Ovary (tissue), 3 donors: Measurements from ENCODE around the gene NDUFAF4.

Experiments used
- CTCF ChIP-seq, 3 donors: fragments of 450-650 bp in 2 of 3; fragments of 200-600 bp in 1 of 3; IDR thresholded peaks; one replicate each; pipeline versions ENCODE4 v1.5.1 to v1.8.0; 2016 to 2022; ENCODE audit warnings: antibody characterized with exemption in 3 of 3, mild to moderate bottlenecking in 1 of 3
- EP300 ChIP-seq: sonication (generic); formaldehyde crosslinking; IDR thresholded peaks from one replicate; pipeline ENCODE4 v1.6.1; 2017; ENCODE audit warnings: antibody characterized with exemption
- donor health status: DM: no; HTN: no; CAD: no.

GRCh38 chr6:96934087-96934486 lies 36.4 kb upstream of the NDUFAF4 start:
- TF ChIP-seq EP300 (no peak), CTCF (IDR thresholded peaks at IDR 0.05) (no peak)
